H1 (cell line): ENCODE data around the gene TPP2. TPM values are rescaled to one million over a fixed set of nuclear protein-coding genes. Genes with fewer than 3 reads are reported as not detected.

Experiments used
- CHD7 ChIP-seq: fragments of 300-600 bp; sonication (generic); IDR thresholded peaks from 2 replicates; pipeline ENCODE4 v1.7.1; 2012; ENCODE audit warnings: low read length, moderate library complexity, mild to moderate bottlenecking, inconsistent platforms; ENCODE audit not compliant: insufficient replicate concordance
- CTBP2 ChIP-seq: IDR thresholded peaks from 2 replicates; pipeline ENCODE4 v1.7.0; 2011; ENCODE audit warnings: borderline replicate concordance, mild to moderate bottlenecking, moderate library complexity, mixed read lengths, low read length; ENCODE audit not compliant: insufficient read depth, insufficient read length
- EZH2 ChIP-seq: fragments of 200-600 bp; sonication (generic); IDR thresholded peaks from 2 replicates; pipeline ENCODE4 v1.7.1; 2012; ENCODE audit warnings: low read depth, mild to moderate bottlenecking, moderate library complexity, low read length, inconsistent platforms; ENCODE audit not compliant: severe bottlenecking
- NRF1 ChIP-seq: IDR thresholded peaks from 2 replicates; pipeline ENCODE4 v1.6.1; 2011; ENCODE audit warnings: mild to moderate bottlenecking, low read depth, low read length, improper control_type of control experiment
- POLR2AphosphoS5 ChIP-seq: IDR thresholded peaks from 2 replicates; pipeline ENCODE4 v1.6.1; 2011; ENCODE audit warnings: low read depth, low read length
- POU5F1 ChIP-seq: IDR thresholded peaks from 2 replicates; pipeline ENCODE4 v1.6.1; 2011; ENCODE audit warnings: low read depth, mild to moderate bottlenecking, low read length, moderate library complexity
- RXRA ChIP-seq: IDR thresholded peaks from 2 replicates; pipeline ENCODE4 v1.6.1; 2011; ENCODE audit warnings: low read depth, mild to moderate bottlenecking, low read length, moderate library complexity; ENCODE audit not compliant: insufficient read depth
- SIRT6 ChIP-seq: IDR thresholded peaks from one replicate; pipeline ENCODE4 v1.7.1; 2012; ENCODE audit warnings: low read length, inconsistent platforms
- SIX5 ChIP-seq: IDR thresholded peaks from 2 replicates; pipeline ENCODE4 v1.6.1; 2011; ENCODE audit warnings: mild to moderate bottlenecking, low read depth, low read length
- TAF1 ChIP-seq: IDR thresholded peaks from 2 replicates; pipeline ENCODE4 v1.6.1; 2011; ENCODE audit warnings: mild to moderate bottlenecking, low read depth, low read length
- polyA plus RNA-seq, 7 experiments: library from polyadenylated mRNA; depleted of rRNA in 3 of 7; stranded (reverse) in 5 of 7; unstranded in 2 of 7; fragments of >200 nt in 5 of 7; fragments of 200-250 nt in 2 of 7; gene quantifications; 1 replicate in 5 of 7; 2 replicates in 1 of 7; 4 replicates in 1 of 7; pipeline versions ENCODE4 v1.2.1 to v1.2.3, GENCODE V29; 2011 to 2013; ENCODE audit warnings: missing spikeins in 2 of 7, mixed read lengths in 2 of 7
- total RNA-seq: library from RNA; stranded (reverse); fragmentation: NEBNext Ultra II Directional; extraction: Animal tissue kit (Norgen Biotek cat#: 25700); gene quantifications from 2 replicates; pipeline ENCODE4 v1.2.1, GENCODE V29; 2021

Gene TPP2
- total and polyA plus RNA-seq, 2 of the 8 experiments (the other 6 are each of a cell fraction or from before 2014, with no cell fraction given), result 15.9 to 85.7 TPM

DNA sequence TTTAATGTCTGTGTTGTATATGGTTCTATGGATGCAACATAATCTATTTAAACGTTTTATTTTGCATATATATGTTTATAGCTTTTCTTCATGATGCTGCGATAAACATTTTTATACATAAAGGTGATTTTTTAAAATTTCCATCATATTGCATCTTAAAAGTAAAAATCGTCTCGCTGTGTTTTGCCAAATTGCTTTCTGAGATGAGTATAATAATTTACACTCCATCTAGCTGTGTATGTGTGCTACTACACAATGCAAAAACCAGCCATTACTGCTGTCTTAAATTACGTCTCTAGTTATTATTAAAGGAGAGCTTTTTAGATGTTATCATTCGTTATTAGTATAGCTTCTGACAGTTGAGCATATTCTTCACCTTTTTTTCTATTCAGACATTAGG is 60.8 kb downstream of the TPP2 start (continued):
- TF ChIP-seq CHD7 (no peak), CTBP2 (no peak), TAF1 (no peak), POU5F1 (no peak), NRF1 (no peak), EZH2 (no peak), SIX5 (no peak), SIRT6 (no peak), POLR2AphosphoS5 (no peak), RXRA (no peak)
